ENCODE data around the gene C2CD2. TPM values are rescaled to one million over a fixed set of nuclear protein-coding genes. Genes with fewer than 3 reads are reported as not detected.

C2CD2 gene
- total and polyA plus RNA-seq, 2 of the 8 experiments (the other 6 are each of a cell fraction or from before 2014, with no cell fraction given), result 10.4 to 13.0 TPM

- Histone ChIP-seq H4K91ac (replicated peaks; ENCODE audit: insufficient read length, low read length) (no peak overlapping the region), H3K56ac (replicated peaks; ENCODE audit: insufficient read length, low read depth, low read length) (no peak overlapping the region), H3K36me3 (ENCODE audit: control insufficient read depth in 2 of 4, insufficient read depth in 4 of 4, low read length in 3 of 4) (no peaks in the 10 kb centered on the region), H3K27me3 (replicated peaks in 1 of 4; ENCODE audit: control insufficient read depth in 3 of 4, extremely low read depth in 1 of 4, insufficient read depth in 3 of 4, low read length in 3 of 4) (no peaks in the 10 kb centered on the region), H2AFZ (ENCODE audit: low read length) (no peak overlapping the region), H2BK20ac (ENCODE audit: low read length) (no peak overlapping the region), H3K4me2 (ENCODE audit: insufficient read depth in 1 of 2, low read depth in 2 of 2, low read length in 2 of 2) (no peak overlapping the region), H3K4me1 (replicated peaks in 1 of 4; ENCODE audit: control insufficient read depth in 3 of 4, insufficient read depth in 4 of 4, low read length in 3 of 4) (peaks cover 1 to 6% (median 3%) of the 10 kb centered on the region in 4 experiments; a peak in 5 of 7 replicates), H3K79me1 (ENCODE audit: low read depth, low read length) (no peaks in the 10 kb centered on the region), H3K23ac (ENCODE audit: insufficient read length) (no peak overlapping the region), H2BK120ac (replicated peaks; ENCODE audit: low read depth, low read length) (no peak overlapping the region), H4K8ac (ENCODE audit: extremely low read depth, insufficient read depth, low read length) (no peak overlapping the region), H3K18ac (ENCODE audit: extremely low read depth, low read length) (no peak overlapping the region), H2BK15ac (ENCODE audit: low read length) (no peak overlapping the region), H3K4ac (replicated peaks; ENCODE audit: insufficient read length, low read depth, low read length) (no peak overlapping the region), H4K20me1 (replicated peaks in 1 of 2; ENCODE audit: control insufficient read depth in 1 of 2, insufficient read depth in 2 of 2, low read length in 2 of 2) (no peaks in the 10 kb centered on the region), H3K9me3 (ENCODE audit: insufficient read depth in 2 of 2, low read depth in 1 of 2, low read length in 1 of 2) (no peaks in the 10 kb centered on the region), H3K14ac (ENCODE audit: insufficient read length) (no peak overlapping the region), H2BK12ac (ENCODE audit: low read depth, low read length) (no peak overlapping the region), H2BK5ac (ENCODE audit: low read depth, low read length) (no peak overlapping the region), H4K5ac (ENCODE audit: insufficient read length, low read depth, low read length) (no peak overlapping the region), H3K4me3 (ENCODE audit: extremely low read depth in 1 of 4, insufficient read depth in 2 of 4, low read depth in 3 of 4, low read length in 4 of 4) (no peak overlapping the region), H3K23me2 (ENCODE audit: low read depth, low read length) (no peaks in the 10 kb centered on the region), H2AK5ac (ENCODE audit: low read depth, low read length) (no peak overlapping the region), H3K9ac (replicated peaks in 1 of 4; ENCODE audit: extremely low read depth in 1 of 4, low read depth in 3 of 4, low read length in 3 of 4) (no peak overlapping the region), H3K27ac (ENCODE audit: low read depth, low read length) (no peak overlapping the region), H3K79me2 (ENCODE audit: control insufficient read depth in 1 of 2, insufficient read depth in 2 of 2, low read length in 2 of 2) (no peaks in the 10 kb centered on the region)
- 84% methylated on average over 11 of the region's 11 CpGs; no CpG with 5 or more reads in 1 of the 2 experiments for WGBS, 2 experiments (ENCODE audit: extremely low coverage in 1 of 2, insufficient coverage in 1 of 2, insufficient read length in 1 of 2, insufficient replicate concordance in 2 of 2, low coverage in 1 of 2, low lambda C conversion rate in 2 of 2, missing lambda C conversion rate in 1 of 2)
- CTCF ChIA-PET (ENCODE audit: partially characterized antibody), result no interaction called here
- no peak for TF ChIP-seq SIN3A (conservative IDR thresholded peaks at IDR 0.05 in 1 of 2, IDR thresholded peaks at IDR 0.05 in 1 of 2; ENCODE audit: low read depth in 1 of 2, low read length in 2 of 2)
- no peak for TF ChIP-seq BACH1 (IDR thresholded peaks at IDR 0.05; ENCODE audit: low read length)
- no peak for TF ChIP-seq PHF8 (conservative IDR thresholded peaks at IDR 0.05; ENCODE audit: low read depth, low read length)
- no peak for TF ChIP-seq ATF3 (IDR thresholded peaks at IDR 0.05; ENCODE audit: insufficient read depth, low read depth, low read length)
- no peak for TF ChIP-seq SP2 (IDR thresholded peaks at IDR 0.05; ENCODE audit: low read length)
- TF ChIP-seq CHD1 (IDR thresholded peaks at IDR 0.05; ENCODE audit: low read depth, low read length), result no peak
- TF ChIP-seq JUND (IDR thresholded peaks at IDR 0.05; ENCODE audit: low read length), result no peak
- no peak for TF ChIP-seq RFX5 (IDR thresholded peaks at IDR 0.05; ENCODE audit: borderline replicate concordance, low read depth, low read length)
- TF ChIP-seq TBP (IDR thresholded peaks at IDR 0.05; ENCODE audit: low read depth, low read length), result no peak
- no peak for TF ChIP-seq SP4 (IDR thresholded peaks at IDR 0.05; ENCODE audit: low read length)
- no peak for TF ChIP-seq EGR1 (IDR thresholded peaks at IDR 0.05; ENCODE audit: borderline replicate concordance, low read depth, low read length)
- no peak for TF ChIP-seq E2F6 (IDR thresholded peaks at IDR 0.05)
- FAIRE-seq (no peak), DNase-seq (ENCODE audit: low read depth in 1 of 2, low spot score in 2 of 2) (peak in 1 of 2 experiments; percentile 33)
- POLR2A ChIA-PET (ENCODE audit: partially characterized antibody), result interaction anchor here (2.1 kb wide), 1 partner anchor 10 kb away, joined by 7 read pairs; no protein-coding TSS in a partner anchor
These were observed 8.7 kb upstream of the C2CD2 start for GRCh38 chr21:41962425-41962966.
